GM15510 (cell line): ENCODE results near the gene TRPM7.

ENCODE experiments used
- POLR2A ChIP-seq: IDR thresholded peaks from 3 replicates; pipeline ENCODE4 v1.6.1; 2011; ENCODE audit warnings: borderline replicate concordance; ENCODE audit not compliant: insufficient read length; ENCODE audit errors: extremely low read depth

TRPM7 gene, protein sequence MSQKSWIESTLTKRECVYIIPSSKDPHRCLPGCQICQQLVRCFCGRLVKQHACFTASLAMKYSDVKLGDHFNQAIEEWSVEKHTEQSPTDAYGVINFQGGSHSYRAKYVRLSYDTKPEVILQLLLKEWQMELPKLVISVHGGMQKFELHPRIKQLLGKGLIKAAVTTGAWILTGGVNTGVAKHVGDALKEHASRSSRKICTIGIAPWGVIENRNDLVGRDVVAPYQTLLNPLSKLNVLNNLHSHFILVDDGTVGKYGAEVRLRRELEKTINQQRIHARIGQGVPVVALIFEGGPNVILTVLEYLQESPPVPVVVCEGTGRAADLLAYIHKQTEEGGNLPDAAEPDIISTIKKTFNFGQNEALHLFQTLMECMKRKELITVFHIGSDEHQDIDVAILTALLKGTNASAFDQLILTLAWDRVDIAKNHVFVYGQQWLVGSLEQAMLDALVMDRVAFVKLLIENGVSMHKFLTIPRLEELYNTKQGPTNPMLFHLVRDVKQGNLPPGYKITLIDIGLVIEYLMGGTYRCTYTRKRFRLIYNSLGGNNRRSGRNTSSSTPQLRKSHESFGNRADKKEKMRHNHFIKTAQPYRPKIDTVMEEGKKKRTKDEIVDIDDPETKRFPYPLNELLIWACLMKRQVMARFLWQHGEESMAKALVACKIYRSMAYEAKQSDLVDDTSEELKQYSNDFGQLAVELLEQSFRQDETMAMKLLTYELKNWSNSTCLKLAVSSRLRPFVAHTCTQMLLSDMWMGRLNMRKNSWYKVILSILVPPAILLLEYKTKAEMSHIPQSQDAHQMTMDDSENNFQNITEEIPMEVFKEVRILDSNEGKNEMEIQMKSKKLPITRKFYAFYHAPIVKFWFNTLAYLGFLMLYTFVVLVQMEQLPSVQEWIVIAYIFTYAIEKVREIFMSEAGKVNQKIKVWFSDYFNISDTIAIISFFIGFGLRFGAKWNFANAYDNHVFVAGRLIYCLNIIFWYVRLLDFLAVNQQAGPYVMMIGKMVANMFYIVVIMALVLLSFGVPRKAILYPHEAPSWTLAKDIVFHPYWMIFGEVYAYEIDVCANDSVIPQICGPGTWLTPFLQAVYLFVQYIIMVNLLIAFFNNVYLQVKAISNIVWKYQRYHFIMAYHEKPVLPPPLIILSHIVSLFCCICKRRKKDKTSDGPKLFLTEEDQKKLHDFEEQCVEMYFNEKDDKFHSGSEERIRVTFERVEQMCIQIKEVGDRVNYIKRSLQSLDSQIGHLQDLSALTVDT (N-terminal part only)

DNA sequence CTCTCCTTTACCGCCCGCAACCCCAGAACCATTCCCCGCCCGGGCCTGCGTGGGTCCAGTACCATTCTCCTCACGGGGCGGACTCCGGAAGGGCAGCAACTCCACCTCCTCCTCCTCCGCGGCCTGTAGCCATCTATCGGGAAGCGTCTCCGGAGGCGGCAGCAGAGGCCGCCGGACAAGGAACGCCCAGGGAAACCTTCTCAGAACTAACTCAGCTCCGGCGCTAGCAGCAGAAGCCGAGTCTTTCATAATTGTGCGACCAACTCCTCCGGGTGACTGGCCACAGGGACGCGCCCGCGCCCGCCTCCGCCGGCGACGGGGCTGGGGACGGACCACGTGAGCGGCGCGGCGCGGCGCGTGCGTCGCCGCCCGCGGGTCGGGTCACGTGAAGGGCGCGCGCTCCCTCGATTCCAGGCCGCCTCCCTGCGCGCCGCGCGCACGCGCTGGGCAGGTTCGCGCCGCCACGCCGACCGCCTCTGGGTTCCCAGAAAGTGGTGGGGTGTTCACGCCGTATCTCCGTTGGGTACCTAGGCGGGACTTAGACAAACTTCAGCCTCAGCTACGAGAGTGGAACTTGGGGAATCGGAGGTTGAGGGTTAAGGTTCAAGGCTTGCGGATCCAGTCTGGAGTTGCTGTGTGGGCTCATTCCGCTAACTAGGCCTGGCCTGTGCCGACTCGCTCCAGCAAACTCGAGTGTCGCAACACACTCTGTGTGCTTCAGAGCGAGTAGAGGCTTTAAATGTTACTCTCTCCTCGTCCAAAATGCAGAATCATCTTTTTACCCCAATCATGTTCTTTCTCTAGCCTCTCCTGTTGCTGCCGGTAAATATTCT, at the start of gene TRPM7:
TRPM7 (minus strand) TSS at position 329 of the 833 bp plus-strand sequence; CDS start at position 65, 264 bp downstream.
- TF ChIP-seq POLR2A = peak; percentile 92

DNA sequence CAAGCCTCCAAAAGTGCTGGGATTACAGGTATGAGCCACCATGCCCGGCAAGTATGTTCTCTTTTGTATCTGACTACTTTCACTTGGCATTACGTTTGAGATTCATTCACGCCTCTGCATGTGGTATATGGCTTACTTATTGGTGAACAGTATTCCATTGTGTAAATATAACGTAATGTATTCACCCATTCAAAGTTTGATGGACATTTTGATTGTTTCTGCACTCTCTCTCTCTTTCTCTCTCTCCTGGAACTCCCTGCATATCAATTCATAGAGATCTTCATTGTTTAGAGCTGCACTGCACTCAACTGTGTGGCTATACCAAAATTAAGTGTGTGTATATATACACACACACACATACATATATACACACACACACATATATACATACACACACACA, 48.6 kb upstream of the TRPM7 start:
- TF ChIP-seq POLR2A = no peak

DNA sequence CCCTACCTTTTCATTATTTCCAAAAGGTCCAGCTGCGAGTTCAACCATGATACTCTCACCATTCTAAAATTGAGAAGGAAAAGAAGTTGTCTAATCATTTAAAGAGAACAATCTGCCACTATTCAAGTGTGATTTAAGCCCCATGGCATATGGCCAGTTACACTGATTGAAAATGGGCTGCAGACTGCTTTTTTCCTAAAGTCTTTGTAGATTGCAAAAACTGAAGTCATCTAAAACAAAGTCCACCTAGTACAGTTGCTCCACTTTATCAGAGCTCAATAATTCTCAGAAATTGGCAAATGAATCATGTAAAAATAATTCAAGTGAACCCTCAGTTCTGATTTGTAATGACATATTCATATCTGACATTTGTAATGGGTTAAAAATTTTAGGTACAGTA, 39.7 kb upstream of the TRPM7 start:
- no peak for TF ChIP-seq POLR2A

DNA sequence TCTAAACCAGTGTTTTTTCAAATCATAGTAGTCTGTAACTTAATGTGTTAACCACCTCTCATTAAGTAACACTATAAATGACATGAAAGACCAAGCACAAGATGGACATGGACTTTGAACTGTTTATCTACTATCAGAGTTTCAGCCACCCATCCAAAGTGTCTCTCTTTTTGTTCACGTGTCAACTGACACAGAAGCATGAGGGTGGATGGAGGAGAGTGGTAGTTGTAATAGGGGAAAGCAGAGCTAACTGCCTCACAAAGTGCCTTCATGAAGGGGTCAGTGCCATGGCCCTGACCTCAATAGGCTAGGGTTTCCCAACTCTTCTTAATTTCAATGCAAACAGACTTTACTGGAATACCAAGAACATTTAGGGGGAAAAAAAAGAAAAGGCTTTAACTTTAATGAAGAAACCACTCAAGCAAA, 32.1 kb upstream of the TRPM7 start:
- no peak for TF ChIP-seq POLR2A

DNA sequence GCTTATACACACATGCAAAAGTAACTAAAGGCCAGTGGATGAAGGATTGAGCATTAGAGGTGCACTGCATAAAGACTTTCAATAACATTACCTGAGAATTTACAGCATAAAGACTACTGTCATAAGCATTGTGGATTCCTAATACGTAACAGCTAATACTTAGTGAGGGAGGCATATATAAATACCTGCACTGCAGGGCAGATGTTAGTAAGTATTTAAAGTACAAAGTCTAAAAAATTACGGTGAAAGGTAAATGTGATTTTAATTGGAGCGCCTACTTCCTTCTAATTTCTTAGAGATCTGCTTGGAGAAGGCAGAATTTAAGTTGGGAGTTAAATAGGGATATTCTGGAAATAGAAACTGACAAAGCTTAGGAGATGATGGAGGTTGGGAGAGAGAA, 25.4 kb upstream of the TRPM7 start:
- no peak for TF ChIP-seq POLR2A

DNA sequence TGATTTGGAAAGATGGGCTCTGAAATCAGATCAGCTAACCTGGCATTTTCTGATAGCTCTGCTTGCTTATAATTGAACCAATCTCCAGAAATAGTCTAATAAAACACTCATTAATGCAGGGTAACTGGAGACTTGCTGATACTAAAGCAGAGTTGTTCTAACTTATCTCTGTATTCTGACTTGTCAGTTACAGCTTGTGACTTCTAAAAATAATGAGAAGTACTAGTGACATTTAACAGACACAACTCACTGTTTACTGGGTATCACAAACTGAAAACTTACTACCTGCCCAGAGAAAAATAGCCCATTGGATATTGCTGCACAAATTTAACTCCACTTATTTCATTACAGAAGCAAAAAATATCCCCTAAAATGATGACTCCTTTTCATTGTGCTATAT, 24.0 kb upstream of the TRPM7 start:
- TF ChIP-seq POLR2A = no peak

DNA sequence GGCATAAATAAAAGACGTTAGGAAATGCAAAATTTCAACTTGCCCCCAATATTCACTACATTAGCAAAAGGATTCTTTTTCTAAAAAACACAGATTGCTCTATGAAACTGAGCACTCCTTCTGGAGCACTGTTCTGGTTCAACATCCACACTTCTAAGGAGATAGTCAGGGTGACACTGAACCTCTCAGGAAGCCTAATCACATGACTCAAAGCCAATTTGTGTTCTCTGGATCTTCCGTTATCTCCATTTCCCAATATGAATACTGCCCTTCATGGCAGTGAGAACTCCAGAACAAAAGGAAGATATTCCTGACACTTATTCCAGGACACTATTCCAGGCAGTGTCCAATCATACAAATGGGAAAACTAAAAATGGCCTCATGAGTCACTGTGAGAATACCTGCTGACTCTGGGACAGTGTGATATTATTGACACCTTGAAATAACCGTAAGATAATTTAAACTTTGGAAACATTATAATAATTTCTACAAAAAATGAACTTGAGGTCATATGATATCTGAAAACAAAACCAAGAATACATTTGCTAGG, 21.4 kb upstream of the TRPM7 start:
- TF ChIP-seq POLR2A = no peak

DNA sequence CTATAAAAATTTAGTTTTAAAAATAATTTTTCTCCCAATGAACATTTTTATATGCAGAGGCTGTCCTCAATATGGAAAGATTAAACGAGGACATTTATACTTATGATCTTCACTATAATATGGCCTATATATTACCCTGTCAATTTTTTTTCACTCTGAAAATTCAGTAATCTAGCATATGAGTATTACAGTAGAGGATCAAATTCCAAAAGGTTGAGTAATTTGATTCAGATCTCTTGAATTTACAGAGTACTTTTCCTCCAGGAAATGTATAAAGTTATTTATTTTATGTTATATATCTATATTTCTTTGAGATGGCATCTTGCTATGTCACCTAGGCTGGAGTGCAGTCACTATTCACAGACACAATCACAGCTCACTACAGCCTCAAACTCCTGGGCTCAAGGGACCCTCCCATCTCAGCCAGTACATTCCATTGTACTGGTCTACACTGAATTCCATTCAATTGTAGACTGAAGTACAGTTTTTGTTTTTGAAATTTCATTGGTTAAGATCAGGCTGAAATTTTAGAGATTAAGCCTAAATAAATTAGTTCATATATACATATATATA, 16.3 kb upstream of the TRPM7 start:
- no peak for TF ChIP-seq POLR2A

DNA sequence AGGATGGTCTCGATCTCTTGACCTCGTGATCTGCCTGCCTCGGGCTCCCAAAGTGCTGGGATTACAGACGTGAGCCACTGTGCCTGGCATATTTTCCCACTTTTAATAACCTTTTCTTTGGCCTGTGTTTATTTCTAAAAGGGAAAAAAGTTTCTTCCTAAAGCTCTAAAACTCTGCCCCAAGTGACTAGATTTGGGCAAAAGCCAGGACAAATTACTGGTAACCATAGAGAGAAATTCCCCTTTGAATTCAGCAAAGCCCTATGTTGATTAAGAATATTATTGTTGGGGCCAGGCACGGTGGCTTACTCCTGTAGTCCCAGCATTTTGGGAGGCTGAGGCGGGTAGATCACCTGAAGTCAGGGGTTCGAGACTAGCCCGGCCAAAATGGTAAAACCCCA, 11.5 kb upstream of the TRPM7 start:
- TF ChIP-seq POLR2A = no peak

DNA sequence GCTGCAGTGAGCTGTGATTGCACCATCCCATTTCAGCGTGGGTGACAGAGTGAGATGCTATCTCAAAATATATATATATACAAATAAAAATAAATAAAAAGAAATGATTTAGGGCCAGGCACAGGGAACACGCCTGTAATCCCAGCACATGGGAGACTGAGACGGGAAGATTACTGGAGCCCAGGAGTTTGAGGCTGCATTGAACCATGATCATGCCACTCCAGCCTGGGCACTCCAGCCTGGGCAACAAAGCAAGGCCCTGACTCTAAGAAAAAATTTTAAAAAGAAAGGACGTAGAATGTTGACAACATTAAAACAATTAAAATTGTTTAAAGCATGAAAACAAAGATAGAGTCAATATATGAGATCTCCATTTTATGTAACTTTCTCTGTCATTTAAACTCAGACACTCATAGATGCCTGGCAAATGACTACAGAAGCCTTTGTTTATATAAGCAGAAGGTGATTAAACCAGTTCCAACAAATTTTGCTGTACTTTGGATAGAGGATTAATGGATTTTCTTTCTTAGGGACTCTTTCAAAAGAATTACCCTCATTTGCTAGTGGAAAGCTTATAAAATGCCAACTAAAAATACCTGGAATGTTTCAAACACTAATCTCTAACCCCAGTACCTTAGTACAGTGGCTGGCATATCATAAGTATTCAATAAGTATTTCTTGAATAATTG, 10.7 kb upstream of the TRPM7 start:
- no peak for TF ChIP-seq POLR2A

DNA sequence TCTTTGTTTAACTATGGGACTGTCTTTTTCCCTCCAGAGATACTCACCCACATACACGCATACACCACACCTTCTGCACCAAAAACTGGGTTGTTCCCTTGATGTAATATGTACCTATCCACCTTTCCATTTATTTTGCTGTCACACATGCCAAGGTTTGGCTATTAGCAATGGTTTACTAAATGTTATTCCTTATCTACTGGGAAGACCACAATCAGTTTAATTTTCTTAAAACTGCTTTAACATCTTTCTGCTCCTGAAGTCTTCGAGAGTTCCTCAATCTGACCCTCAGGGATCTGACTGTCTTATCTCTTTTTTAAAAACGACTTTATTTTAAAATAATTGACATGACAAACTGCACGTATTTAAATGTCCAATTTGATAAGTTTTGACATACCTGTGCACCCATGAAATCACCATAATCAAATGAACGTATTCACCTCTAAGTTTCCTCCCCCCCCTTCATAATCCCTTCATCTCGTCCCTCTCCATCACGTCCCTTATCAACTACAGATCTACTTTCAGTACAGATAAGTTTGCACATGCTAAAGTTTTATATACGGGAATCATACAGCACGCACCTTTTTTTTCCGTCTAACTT, 805 bp upstream of the TRPM7 start:
- no peak for TF ChIP-seq POLR2A

DNA sequence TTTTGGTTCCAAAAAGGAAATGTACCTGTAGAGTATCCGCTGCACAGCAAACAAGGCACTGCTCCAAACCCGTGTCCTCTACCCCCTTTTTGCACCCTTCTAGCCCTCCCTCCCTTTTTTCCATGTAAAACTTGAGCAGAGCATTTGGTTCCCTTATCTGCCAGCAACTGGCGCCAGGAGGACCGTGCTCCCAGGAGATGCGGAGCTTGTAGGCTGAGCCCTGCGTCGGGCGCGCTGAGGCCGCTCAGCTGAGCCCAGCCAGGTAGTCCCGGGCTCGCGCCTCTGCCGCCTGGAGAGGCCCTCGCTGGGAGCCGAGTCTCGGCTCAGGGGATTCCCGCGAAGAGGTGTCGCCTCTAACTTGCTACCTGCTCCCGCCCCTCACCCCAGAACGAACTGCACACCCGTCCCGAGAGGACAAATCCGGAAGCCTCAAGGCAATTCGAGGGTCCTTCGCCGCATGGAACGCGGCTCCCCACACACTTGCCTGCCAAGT, 575 bp downstream of the TRPM7 start:
- no peak for TF ChIP-seq POLR2A
